GM12875 (cell line): ENCODE data around the gene REPS1.

Experiments used
- H3K4me3 ChIP-seq: one replicate; pipeline ENCODE4 v1.5.1; 2011; ENCODE audit warnings: low read depth, low read length, control low read depth
- TF ChIP-seq, protein P1 (sequence below): IDR thresholded peaks from 2 replicates; pipeline ENCODE4 v1.5.1; 2011; ENCODE audit warnings: low read depth, mild to moderate bottlenecking, control low read depth, inconsistent platforms, low read length, moderate library complexity, borderline replicate concordance; ENCODE audit not compliant: insufficient read depth

The REPS1 gene

DNA sequence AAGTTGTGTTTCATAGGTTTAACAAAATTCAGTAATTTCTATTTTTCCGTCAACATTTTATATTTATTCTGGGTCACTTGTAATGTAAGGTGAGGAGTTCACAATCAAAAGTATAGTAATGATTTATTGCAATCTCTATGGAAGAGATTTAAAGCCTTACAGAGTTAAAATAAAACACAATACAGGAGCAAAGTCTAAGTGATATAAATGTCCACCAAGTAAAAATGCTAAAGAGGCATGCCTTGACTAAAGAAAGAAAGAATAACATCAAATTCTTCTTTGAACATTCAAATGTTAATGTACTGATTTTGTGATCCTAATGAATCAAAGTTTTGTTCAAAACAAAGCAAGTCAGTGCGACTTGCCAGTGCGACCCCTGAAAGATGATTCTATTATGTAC lies 61.5 kb downstream of the REPS1 start:
- no peak overlapping the region for H3K4me3 ChIP-seq
- TF ChIP-seq, protein P1, sequence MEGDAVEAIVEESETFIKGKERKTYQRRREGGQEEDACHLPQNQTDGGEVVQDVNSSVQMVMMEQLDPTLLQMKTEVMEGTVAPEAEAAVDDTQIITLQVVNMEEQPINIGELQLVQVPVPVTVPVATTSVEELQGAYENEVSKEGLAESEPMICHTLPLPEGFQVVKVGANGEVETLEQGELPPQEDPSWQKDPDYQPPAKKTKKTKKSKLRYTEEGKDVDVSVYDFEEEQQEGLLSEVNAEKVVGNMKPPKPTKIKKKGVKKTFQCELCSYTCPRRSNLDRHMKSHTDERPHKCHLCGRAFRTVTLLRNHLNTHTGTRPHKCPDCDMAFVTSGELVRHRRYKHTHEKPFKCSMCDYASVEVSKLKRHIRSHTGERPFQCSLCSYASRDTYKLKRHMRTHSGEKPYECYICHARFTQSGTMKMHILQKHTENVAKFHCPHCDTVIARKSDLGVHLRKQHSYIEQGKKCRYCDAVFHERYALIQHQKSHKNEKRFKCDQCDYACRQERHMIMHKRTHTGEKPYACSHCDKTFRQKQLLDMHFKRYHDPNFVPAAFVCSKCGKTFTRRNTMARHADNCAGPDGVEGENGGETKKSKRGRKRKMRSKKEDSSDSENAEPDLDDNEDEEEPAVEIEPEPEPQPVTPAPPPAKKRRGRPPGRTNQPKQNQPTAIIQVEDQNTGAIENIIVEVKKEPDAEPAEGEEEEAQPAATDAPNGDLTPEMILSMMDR, result no peak

DNA sequence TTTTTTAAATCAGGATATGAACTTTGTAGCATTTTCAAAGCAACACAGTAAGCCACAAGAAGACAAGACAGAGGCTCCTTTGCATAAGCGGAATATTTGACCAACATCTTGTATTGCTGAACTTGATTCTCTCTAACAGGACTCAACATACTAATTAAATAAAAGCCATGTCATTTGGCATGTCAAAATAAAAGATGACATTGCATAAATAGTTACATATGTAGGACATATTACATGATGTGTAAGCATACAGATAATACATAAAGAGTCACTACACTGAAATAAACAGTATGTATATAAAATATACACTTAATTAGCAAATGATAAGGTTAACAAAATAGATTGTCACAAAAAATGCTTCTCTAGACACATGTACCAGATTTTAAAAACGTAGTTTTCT lies 62.2 kb downstream of the REPS1 start:
- no peak overlapping the region for H3K4me3 ChIP-seq
- TF ChIP-seq, protein P1, result no peak

DNA sequence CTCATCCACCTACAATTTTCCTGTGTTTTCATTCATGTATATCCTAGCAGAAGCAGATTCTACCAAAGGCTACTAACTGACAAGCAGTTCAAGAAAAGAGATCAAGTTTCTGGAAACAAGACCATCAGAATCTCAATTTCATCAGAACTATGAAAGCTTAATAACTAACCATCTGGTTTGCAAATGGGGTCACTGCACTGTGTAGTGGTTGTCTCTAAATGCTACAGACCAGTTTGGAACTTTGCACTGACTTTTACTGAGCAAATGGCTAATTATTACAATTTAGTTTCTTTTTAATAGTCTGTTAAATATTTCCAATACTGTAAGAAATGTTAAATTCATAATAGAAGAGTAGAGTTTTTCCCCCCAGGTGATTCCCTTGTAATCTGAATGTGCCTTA lies 64.5 kb downstream of the REPS1 start:
- no peak overlapping the region for H3K4me3 ChIP-seq
- TF ChIP-seq, protein P1, result no peak

DNA sequence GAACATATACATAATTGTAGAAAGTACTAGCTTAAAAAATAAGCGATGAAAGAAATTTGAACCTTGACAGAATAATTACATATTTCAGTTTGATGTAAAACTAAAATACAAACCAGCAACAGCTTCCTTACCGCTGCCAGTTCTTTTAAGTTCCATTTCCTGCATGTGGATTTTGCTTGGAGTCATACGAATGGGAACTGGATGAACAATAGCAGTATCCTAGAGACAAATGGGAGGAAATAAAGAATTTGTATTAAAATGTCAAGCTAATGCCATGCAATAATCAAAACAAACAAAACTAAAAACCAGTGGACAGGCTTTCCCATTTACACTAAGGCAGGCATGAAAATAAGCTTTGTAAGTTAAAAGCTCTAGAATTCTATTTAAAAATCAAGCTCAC lies 67.1 kb downstream of the REPS1 start:
- no peak overlapping the region for H3K4me3 ChIP-seq
- TF ChIP-seq, protein P1, result no peak

DNA sequence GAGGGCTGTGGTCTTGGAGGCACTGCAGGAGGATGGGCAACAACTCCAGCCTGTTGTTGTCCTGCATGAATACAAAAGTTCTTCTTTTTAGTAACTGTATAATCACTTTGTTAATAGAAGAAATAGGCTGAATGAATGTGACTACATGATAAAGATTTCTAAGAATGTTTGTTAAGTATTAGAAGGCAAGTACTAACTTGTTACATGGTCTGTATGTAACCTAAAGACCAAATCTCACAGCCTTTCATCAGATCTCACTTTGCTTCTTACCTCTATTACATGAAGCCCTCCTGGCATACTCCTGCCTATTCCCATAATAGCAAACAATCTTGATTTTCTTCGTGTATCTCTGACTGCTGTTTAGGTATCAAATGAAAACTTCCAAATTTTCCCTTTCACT lies 73.4 kb downstream of the REPS1 start:
- H3K4me3 ChIP-seq, result no peak overlapping the region
- TF ChIP-seq, protein P1, result no peak

DNA sequence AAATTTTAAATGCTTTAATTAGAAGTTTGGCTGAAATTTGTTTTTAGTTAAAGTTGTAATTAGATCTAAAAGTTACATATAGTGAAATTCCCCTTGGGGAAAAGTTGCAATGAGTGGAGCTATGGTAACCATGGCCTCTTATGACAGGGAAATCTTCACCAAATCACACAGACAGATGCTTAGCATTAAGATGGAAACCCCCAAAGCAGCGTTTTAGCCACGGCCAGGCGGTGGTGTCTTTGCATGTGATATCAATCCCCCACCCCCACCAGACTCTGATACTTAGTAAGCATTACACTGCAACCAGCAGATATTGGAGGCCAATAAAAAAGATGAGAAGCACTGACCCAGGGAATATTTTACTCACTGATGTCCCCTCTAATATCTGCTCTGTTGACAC lies 75.7 kb downstream of the REPS1 start:
- H3K4me3 ChIP-seq, result no peak overlapping the region
- TF ChIP-seq, protein P1, result no peak

DNA sequence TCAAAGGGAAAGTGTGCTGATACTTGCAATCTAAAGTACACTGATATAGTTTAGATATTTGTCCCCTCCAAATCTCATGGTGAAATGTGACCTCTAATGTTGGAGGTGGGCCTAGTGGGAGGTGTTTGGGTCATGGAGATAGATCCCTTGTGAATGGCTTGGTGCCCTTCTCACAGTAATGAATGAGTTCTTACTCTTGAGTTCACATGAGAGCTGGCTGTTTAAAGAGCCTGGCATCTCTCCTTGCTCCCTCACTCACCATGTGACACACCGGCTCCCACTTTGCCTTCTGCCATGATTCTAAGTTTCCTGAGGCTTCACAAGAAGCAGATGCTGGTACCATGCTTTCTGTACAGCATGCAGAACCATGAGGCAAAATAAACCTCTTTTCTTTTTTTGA lies 78.1 kb downstream of the REPS1 start:
- TF ChIP-seq, protein P1, result no peak
- no peak overlapping the region for H3K4me3 ChIP-seq
